Stimulated activated CD8-positive, alpha-beta memory T cell treated with anti-CD3 and anti-CD28 coated beads, Interleukin-4, amount 100 ng/mL, for 4 hours (primary cell): ENCODE data around the gene UNC45A.
"Not testable (repeated sequence)": the region's sequence is repeated elsewhere in the genome, so short reads cannot be mapped to it uniquely, and the experiment has no call there.

Source experiments
- DNase-seq, 2 donors: peaks; one replicate each; pipeline ENCODE4 v3.0.0-alpha.2; 2020; ENCODE audit warnings: low read depth in 2 of 2, low spot score in 1 of 2

The UNC45A gene

DNA sequence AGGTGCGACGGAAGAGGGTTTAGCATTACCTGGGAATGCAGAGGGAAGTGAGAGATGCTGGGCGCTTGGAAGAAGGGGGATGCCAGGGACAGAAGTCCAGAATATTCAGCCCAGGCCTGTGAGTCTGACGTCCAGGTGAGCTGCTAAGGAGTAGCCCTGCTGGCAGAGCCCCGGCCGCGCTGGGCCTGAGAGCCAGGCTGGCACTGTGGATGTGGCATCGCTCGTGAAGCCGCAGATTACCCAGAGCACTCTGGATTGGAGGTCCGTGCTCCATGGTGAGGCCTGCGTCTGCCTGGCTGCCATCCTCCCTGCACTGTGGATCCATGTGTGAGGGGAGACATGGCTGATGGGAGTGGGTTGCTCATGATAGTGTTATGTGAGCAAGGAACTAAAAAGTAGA is 17.5 kb upstream of the UNC45A start:
- DNase-seq = no peak

DNA sequence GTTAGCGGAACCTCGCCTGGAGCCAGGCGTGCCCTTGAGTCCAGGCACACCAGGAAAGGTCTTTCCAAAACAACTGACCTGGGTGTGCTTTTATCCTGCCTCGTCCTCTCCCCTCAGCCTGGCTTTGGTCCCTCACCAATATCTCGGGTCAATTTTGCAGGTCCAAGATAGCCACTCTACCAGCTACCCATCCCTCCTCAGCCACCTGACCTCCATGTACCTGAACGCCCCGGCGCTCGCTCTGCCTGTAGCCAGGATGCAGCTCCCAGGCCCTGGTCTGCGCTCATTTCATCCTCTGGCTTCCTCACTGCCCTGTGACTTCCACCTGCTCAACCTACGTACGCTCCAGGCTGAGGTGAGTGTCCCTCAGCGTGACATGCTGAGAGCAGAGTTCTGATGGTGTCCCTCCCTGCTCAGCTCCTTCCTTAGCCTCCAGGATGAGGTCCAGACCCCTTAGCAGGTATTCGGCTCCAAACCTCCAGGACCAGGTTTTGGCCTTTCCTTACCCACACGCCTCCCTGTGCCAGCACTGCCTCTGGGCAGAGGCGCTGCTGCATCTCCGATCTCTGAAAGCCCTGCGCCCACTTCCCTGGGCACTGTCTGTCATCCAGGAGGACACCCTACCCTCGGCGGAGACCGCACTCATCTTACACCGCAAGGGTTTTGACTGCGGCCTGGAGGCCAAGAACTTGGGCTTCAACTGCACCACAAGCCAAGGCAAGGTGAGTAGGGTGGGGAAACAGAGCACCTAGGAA is 16.9 kb upstream of the UNC45A start:
- DNase-seq = no peak

DNA sequence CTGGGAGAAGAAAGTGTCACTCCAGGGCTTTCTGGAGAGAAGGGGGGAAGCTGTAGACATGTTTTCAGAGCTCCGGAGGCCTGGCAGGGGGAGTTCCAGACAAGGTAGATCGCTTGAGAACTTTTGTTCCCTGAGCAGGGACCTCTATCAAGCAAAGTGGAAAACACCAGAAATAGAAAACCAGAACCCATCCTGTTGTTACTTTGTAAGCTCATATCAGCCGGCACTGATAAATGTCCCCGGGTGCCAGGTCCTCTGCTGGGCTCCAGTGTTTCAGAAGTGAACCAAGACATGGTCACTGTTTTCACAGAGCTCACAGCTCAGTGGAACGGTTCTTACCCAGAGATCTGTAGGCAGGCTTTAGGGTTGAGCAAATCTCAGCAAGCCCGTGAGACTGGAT is 16.2 kb upstream of the UNC45A start:
- no peak for DNase-seq

DNA sequence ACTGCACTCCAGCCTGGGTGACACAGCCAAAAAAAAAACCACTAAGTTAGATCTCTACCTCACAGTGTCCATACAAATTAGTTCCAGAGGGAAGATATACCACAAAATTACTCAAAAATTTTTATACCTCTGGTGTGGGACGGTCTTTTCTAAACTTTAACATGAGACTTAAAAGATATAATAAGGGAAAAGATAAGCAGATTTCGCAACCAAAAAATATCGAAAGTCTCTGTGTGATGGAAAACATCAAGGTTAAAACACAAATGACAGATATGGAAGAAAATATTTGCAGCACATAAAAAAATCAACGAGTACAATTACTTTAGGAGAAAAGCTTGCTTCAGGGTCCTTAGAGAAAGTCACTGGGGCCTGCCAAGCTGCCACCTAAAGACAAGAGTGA is 13.2 kb upstream of the UNC45A start:
- DNase-seq = no peak

DNA sequence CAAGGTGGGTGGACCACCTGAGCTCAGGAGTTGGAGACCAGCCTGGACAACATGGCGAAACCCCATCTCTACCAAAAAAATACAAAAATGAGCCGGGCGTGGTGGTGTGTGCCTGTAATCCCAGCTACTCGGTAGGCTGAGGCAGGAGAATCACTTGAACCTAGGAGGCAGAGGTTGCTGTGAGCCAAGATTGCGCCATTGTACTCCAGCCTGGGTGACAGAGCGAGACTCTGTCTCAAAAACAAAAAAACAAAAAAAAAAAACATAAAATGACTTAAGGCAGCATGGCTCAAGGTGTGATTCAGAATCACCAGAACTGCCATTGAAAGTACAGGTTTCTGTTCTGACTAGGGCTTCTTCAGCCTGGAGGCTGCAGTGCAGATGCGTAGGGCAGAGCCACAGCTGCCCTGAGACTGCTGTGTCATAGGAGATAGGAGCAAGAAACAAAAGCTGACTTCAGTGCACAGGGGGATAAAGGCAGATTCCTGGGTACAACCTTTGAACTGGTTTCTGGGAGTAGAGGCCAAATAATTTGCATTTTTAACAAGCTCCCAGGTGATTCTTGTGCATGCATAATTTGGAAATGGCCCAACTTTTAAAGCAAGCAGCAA is 12.3 kb upstream of the UNC45A start:
- DNase-seq = not testable (repeated sequence)

DNA sequence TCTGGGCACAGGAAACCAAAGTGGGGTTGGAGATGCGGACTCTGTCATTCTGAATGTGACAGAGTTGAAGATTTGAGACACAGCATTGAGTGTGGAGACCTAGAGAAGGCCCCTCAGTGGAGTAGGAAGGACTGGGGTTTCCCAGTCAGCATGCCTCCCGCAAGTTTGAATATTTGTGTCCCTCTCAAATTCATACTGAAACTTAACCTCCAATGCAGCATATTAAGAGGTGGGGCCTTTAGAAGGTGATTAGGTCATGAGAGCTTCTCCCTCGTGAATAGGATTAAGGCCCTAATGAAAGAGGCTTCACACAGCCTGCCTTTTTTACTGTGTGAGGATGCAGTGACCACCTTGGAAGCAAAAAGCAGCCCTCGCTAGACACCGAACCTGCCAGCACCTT is 10.7 kb upstream of the UNC45A start:
- no peak for DNase-seq

DNA sequence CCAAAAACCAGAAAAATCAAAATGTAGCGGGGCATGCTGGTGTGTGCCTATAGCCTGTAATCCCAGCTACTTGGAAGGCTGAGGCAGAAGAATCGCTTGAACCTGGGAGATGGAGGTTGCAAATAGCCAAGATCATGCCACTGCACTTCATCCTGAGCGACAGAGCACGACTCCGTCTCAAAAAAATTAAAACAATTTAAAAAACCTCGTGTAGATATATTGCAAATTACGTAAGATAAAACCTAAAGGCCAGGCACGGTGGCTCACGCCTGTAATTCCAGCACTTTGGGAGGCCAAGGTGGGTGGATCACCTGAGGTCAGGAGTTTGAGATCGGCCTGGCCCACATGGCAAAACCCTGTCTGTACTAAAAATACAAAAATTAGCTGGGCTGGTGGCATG is 8.3 kb upstream of the UNC45A start:
- not testable (repeated sequence) for DNase-seq

DNA sequence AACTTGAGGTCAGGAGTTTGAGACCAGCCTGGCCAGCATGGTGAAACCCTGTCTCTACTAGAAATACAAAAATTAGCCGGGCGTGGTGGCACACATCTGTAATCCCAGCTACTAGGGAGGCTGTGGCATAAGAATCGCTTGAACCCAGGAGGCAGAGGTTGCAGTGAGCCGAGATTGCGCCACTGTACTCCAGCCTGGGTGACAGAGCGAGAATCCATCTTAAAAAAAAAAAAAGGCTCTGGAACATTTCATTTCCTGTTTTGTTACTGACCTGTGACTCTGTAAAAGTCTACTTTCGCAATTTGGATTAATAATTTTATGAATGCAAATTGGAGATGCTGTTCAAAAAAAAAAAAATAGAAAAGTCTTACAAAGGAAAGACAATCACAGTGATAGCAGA is 7.0 kb upstream of the UNC45A start:
- not testable (repeated sequence) for DNase-seq

DNA sequence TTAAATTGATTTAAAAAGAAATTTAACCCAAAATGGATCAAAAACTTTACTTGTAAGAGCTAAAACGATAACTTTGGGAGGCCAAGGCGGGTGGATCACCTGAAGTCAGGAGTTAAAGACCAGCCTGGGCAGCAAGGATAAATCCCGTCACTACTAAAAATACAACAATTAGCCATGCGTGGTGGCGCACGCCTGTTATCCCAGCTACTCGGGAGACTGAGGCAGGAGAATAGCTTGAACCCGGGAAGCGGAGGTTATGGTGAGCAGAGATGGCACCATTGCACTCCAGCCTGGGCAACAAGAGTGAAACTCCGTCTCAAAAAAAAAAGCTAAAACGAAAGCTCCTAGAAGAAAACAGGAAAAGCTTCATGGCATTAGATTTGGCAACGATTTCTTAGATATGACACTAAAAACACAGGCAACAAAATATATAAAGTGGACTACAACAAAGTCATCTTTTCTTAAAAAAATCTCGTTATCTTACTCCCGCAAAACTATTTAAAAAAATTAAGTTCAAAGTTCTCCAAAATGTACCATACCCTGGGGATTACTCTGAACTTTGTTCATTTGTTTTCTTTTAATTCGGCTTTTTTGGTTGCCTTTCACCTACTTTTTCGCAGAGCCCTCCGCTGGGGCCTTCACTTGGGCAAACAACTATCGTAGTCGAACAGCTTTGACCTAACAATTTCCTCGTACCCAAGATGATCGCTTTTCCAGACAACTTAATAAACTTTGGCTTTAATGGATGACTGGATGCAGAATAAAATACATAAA is 5.7 kb upstream of the UNC45A start:
- DNase-seq = no peak

DNA sequence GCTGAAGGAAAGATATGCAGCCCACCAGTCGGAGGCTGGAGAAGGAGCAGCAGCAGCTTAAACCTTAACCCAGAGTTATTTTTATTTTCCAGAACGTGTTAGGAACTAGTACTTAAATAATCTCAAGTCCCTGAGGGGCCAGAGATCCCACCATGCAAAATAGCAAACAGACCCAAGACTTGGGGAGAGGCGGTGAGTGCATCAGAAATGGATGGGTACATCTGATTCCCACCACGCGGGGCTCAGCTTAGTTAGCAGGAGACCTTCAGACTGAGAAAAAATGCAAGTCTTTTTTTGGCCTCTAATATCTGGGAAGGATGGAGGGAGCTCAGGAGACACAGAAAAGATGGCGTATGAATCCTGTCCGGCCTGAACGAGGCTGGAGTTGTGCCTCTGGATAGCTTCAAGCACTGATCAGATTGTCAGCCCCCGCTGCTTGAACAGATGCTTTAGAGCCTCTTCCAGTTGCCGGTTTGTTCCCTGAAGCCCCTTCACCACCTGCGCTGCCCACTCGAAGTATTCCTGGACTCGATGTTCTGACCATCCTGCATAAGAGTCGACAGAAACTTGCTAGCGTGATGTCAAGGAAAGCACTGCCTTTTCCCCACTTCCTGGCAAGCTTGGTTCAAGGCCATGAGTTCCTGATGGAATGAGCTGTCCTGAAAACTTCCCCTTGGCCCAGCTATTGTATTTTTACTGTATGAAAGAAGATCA is 4.1 kb upstream of the UNC45A start:
- DNase-seq = no peak

DNA sequence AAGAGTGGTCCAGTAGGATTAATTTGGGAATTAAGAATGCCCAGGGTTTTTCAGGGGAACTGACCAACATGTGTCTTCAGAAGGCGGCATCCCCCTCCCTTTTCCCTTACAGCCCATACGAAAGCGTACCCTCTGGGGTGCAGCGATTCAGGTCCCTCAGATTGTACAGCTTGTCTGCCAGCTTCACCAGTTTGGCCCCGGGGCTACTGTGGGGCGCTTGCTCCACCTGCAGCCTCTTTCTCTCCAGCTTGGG is 3.6 kb upstream of the UNC45A start:
- DNase-seq = no peak

DNA sequence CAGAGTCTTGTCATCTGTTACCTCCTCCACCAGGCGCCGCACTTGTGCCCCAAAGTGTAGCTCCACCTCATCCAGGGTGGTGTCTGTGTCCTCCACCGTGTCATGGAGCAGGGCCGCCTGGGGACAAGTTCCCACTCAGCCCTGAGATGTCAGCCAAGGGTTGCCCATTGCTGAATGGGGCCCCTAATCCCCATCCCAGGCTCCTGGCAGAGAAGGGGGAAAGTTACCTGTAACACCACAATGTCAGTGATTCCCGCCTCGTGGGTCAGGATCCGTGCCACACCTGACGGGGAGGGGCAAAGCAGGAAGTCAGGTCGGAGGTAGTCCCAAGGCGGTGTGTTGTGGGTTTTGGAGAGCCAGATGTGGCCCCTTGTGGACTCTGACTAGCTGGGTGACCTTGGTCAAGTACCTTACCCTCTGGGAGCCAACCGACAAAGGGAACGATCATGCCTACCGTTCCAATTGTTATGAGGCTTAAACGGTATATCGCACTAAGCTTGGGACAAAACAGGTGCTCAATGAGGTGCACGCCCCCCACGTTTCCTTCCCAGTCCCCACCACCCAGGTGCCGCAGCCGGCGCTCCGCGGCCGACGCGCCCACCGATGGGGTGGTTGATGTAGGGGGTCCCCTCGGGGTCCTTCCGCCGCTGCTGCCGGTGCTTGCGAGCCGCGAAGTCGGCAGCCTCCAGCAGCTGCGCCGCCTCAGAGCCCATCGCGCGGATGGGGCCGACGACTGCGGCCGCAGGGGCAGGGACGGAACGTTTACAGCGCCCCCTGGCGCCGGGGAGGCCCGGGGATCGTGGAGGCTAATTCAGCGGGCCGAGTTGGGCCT is 3.0 kb upstream of the UNC45A start, which contains the start of gene HDDC3:
Gene HDDC3 (minus strand): TSS at position 722 of the 832 bp plus-strand sequence. CDS start 9 bp downstream, at position 713.
- peak; percentile 74 to 84 for DNase-seq

DNA sequence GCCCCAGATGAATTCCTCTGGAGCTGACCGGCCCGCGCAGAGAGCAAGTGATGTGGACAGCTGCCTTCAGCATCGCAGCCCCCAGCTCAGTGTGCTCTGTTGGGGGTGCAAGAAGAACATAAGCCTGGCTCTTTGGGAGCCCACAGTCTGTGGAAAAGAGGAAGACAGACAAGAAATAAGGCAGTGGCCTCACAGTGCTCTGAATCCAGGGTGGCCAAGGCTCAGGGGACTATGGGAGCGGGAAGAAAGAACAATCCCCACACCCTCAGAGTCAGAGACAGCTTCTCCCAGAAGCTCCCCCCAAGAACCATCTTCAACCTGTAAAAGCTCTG is 2.5 kb upstream of the UNC45A start:
- no peak for DNase-seq

DNA sequence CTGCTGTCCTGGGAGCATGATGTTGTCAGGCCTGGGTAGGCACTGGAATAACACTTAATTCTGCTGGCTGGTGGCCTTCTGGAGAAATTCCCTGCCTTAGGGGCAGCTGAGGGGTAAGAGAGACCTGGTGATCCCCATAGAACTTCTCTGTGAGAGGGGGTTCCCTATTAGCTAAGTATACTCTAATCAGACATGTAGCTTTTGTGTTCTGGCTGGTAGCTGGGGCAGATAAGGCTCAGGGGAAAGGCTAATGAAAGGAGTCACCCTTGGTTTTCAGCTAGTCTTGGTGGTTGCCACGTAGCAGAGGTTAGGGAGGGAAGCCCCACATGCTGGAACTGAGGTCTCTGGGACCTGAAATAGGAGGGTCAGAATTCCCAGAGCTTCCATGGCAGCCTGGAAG is 1.8 kb upstream of the UNC45A start:
- DNase-seq = no peak

DNA sequence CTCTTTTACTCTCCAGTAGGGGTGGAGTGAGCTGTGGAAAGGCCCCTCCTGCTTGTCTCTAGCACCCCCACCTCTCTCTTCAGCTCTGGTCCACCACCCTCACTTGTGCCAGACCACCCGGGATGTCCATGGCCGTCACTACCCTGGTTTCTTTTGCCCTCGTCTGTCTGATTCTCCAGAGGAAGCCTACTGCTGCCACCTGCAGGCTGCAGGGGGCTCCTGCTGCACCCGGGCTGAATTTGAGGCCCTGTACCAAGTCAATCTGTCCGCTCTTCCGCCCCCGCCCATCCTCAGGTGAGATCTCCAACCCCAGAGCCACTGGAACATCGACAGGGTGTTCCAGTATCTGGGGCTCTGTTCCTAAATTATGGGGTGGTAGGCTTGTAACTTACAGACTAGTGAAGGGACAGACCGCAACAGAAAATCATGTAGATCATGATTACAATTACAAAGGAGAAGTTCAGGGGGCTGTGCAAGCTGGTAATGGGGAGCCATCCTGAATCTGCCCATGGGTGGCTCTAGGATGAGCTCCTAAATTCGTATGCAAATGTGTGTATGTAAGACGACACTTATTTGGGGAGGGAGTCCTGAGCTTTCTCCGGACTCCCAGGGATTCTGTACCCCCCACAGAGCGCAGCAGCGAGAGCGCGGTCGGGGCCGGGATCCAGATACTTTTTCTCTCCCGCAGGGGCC is 683 bp upstream of the UNC45A start:
- DNase-seq = peak; percentile 57 to 62

DNA sequence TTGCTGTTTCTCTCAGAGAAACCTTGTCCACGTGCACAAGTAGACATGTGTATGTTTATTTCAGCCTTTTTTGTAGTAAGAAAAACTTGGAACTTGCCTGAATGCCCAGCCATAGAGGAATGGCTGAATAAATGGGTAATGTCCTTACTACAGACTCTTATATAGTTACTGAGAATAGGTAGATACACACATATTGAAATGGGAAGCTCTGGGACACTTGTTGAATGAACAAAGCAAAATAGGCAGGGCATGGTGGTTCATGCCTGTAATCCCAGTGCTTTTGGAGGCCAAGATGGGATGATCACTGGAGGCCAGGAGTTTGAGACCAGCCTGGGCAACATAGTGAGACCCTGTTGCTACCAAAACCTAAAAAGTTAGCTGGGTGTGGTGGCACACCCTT is 1.7 kb downstream of the UNC45A start:
- no peak for DNase-seq

DNA sequence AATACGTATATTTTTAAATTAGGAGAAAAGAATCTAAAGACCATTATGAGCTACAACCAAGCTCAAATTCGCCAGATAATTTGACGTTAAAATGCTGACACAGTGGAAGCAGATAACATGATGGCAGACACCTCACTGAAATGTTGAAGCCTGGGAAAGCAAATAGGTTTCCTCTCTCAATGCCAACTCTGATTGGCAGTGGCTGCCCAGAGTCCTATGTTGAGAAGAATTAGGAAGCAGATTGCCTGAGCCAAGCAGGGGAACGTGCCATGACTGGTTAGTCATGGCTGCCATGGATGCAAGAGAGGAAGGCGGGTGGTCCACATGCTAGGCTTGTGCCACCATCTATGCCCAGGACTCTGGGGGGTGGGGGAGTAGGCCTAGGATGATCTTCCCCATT is 3.2 kb downstream of the UNC45A start:
- no peak for DNase-seq

DNA sequence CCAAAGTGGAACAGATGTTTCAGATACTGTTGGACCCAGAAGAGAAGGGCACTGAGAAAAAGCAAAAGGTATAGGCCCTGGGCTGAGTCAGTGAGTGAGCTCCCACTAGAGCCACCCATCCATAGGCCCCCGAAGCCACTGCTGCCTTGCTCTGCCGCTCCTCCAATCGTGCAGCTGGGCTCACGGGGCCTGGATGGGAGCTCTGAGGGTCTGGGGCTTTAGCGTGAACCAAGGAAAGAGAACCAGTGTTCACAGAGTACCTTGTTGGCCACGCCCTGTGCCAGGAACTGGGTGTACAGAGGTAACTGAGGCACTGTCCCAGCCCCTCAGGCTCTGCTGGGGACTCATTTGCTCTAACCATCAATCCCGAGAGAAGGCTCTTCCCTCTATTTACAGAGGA is 4.7 kb downstream of the UNC45A start:
- DNase-seq = no peak

DNA sequence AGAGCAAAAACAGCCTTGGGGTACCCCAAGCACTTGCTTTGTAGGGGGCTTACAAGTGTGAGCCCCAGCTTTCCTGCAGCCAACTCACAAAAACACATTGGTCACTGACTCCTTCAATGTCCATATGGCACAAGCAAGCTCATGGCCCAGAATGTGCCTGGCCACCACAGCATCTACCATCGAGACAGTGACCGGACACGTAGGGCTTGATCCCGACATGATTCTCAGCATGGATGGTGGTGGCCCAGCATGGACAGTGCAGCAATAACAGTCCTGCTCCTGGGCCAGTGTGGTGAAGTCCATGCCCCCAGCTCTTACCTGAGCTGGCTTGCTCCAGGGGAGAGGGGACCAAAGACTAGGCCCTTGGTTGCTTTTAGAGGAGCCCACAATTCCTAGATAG is 6.0 kb downstream of the UNC45A start:
- no peak for DNase-seq

DNA sequence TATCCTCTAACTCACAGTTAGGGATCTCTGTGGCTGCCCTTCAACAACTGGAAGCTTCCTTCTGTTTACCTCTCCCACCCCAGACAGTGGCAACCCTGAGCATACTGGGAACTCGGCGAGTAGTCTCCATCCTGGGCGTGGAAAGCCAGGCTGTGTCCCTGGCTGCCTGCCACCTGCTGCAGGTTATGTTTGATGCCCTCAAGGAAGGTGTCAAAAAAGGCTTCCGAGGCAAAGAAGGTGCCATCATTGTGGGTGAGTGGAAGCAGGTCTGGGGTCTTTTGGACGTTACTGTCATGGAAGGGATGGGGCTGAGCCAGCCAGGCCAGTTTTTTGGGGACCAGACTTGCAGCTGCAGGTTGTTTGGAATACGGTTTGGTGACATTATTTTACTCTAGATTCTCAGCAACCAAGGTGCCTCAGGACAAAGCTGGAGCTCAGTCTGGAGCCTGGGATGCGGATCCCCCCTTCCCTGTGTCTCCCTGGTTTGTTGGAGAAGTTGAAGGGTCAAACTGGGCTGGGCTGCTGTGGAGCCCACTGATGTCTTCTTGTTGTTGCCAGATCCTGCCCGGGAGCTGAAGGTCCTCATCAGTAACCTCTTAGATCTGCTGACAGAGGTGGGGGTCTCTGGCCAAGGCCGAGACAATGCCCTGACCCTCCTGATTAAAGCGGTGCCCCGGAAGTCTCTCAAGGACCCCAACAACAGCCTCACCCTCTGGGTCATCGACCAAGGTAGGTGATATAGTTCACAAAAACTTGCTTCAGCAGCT is 7.5 kb downstream of the UNC45A start:
- no peak for DNase-seq
